KG1 (cell line): Measurements from ENCODE around the gene POU4F3.

Experiments
- DNase-seq: peaks from one replicate; lab custom pipeline; 2025; lab: John Stamatoyannopoulos, UW

POU4F3 gene

GRCh38 chr5:146339715-146340259 lies 1.1 kb downstream of the POU4F3 start:
- no peak for DNase-seq

DNA sequence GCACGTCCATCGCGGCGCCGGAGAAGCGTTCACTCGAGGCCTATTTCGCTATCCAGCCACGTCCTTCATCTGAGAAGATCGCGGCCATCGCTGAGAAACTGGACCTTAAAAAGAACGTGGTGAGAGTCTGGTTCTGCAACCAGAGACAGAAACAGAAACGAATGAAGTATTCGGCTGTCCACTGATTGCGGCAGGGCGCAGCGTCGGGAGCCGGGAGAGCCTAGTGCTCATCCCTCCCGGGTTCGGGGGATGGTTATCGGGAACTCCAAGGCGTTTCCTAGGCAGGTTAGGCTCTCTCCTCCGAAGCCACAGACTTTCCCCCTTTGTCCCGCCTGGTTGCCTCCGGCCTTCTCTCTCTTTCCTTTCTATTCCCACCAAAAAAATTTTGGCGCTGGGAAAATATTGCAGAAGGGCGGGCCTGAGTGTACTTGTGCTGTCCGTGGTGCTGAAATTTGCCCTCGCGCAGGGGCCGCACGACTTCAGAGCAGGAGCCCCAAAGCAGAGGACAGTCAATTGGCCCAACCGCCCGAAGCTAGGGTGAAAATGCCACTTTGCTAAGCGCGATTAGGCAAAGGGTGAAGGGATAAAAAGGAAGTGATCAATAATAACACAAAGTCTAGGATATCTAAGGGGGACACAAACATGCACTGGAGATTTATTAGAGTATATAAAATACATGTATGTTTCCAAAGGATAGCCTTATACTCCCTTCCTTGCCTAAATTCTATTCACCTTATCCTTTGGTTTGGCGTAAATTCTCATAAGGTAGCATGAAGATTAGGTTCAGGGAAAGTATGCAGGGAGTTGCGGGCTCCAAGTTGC lies 1.8 kb downstream of the POU4F3 start:
- DNase-seq, result no peak

- no peak for DNase-seq
Observed at GRCh38 chr5:146341854-146342253, 3.2 kb downstream of the POU4F3 start.

DNA sequence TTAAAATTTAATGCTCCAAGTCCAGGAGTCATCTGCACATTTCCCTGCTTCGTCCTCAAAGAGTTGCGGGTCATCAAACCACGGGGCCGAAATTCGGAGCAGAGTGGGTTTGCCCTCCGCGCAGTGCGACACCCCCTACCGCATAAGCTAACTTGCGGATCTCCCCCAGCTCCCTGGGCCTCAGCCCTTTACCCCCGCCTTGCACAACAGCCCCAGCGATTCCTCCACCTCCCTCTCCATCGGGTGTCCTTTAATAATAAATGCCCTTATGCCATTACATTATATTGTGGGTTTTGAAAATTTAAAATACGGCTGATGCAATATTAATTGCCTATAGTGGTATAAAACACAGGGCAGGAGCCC lies 3.9 kb downstream of the POU4F3 start:
- no peak for DNase-seq

GRCh38 chr5:146342882-146343865 lies 4.5 kb downstream of the POU4F3 start:
- DNase-seq, result no peak

DNA sequence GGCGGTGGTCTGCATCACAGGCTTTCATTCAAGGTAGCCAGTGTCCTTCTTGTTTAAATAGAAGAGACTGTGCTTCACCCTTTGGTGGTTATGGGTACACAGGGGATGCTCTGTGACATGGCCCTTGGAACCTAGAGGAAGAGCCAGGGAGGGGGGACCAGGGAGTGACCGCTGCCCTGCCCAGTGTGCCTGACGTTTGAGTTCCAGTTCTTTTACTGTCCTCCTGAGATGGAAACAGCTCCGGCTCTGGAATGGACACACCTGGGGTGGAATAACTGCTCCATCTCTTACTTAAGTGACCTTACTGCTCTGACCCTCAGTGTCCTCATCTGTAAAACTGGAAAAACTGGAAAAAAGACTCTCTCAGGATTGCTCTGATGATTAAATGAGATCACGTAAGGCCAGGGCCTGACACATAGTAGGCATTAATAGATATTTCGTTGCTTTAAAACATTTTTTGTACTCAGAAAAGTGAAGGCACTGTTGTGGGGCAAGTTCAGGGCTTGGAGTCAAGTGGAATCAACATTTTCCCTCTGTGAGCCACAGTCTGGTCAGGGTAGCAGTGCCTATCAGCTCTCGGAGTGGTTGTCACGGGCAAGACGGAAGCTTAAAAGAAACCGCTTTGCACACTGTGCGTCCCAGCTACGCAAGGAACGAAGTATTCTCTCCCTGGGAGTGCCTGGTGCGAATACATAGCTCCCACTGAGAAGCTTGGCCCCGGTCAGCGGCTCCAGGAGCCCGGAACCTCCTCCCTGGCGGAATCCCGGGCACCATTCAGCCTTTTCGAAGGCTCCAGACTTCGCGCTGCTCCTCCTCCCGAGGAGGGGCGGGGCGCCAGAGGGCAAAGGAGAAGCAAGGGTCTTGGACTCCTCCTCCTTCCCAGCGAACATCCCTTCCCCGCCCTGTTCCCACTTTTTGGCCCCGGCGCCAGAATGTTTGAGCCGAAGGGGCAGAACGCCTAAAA lies 5.8 kb downstream of the POU4F3 start:
- no peak for DNase-seq

- DNase-seq, result no peak
Observed at GRCh38 chr5:146345240-146345577, 6.6 kb downstream of the POU4F3 start.

GRCh38 chr5:146345578-146346366 lies 7.1 kb downstream of the POU4F3 start:
- no peak for DNase-seq

GRCh38 chr5:146357126-146357525 lies 18.5 kb downstream of the POU4F3 start:
- no peak for DNase-seq

DNA sequence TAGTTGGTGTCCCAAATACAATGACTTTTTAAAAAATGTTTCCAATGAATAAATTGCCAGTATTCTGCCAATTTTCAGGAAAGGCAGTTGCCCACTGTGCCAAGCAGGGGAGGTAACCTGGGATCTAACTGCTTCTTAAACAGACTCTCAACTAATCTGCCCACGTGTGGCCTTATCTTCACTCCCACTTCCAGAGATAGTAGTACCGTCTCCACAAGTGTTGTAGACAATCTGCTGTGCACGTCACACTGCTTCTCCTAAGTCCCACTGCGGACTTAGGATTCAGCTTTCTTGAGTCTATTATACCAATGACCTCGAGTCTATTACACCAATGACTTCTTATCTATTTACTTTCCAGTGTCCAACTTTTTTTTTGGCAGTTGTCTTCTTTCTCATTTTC lies 21.2 kb downstream of the POU4F3 start:
- DNase-seq, result no peak

- no peak for DNase-seq
Observed at GRCh38 chr5:146363161-146363874, 24.7 kb downstream of the POU4F3 start.

DNA sequence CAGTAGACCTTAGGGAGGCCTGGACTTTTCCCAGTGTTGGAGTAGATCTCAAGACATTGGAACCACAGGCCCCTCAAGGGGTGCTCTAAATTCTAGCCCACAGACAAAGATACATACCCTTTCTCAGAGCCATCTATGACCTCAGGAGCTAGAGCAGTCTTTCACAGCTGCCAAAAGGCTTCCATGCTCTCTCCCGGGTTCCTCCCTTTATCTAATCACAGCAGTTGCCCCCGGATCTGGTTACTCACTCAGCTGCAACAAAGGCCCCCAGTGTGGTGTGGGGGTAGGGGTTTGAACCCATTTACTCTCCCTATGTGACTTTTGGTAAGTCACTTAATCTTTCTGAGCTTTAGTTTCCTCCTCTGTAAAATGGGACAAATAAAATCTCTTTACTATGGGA lies 27.0 kb downstream of the POU4F3 start:
- DNase-seq, result no peak

DNA sequence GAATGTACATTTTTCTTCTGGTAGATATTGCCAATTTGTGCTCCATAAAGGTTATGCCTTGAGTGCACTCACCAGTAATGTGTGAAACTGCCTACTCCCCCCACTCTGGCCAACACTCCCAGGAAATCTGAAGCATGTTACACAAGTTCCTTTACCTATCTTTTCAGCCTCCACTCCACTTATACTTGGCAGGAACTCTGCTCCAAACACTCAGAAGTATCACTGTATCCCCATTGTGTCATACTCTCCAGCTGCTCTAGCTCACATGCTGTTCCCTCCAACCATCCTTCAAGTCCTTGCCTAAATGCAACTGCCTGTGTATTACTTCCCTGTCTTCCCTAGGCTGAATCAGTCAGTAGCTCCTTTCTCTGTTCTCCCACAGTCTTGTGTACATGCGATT lies 28.3 kb downstream of the POU4F3 start:
- no peak for DNase-seq

GRCh38 chr5:146368137-146368536 lies 29.5 kb downstream of the POU4F3 start:
- DNase-seq, result no peak

- DNase-seq, result no peak
Observed at GRCh38 chr5:146369691-146370090, 31.1 kb downstream of the POU4F3 start.

- no peak for DNase-seq
Observed at GRCh38 chr5:146376821-146377220, 38.2 kb downstream of the POU4F3 start.

- DNase-seq, result no peak
Observed at GRCh38 chr5:146378986-146379385, 40.3 kb downstream of the POU4F3 start.

- no peak for DNase-seq
Observed at GRCh38 chr5:146380714-146381113, 42.1 kb downstream of the POU4F3 start.

GRCh38 chr5:146388386-146388785 lies 49.7 kb downstream of the POU4F3 start:
- DNase-seq, result no peak

DNA sequence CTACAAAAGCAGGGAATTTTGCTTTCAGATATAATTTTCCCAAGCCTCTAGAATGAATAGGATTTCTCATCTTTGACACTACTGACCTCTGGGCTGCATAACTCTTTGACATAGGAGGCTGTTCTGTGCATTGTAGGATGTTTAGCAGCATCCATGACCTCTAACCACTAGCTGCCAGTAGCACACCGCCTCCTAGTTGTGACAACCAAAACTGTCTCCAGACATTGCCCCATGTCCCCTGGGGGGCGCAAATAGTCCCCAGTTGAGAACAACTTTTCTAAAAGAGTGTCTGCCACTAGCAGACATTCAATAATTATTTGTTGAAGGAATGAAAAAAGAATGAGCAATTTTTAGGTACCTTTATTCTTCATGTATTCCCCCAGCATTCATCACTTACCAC lies 51.8 kb downstream of the POU4F3 start:
- DNase-seq, result no peak
